GM23338 (cell line): ENCODE data around the gene MEF2A. TPM values are rescaled to one million over a fixed set of nuclear protein-coding genes. Genes with fewer than 3 reads are reported as not detected.

Source experiments
- ATAC-seq: fragments of 200-7000 bp; cut with Tn5 transposase; 3 replicates; pipeline ENCODE4 v1.9.1; 2020
- DNase-seq: peaks from one replicate; pipeline ENCODE4 v3.0.0-alpha.2; 2015; ENCODE audit warnings: low spot score
- H2AFZ ChIP-seq: fragments of 200-600 bp; sonication (generic); 2 replicates; pipeline ENCODE4 v1.8.0; 2016; ENCODE audit warnings: antibody characterized with exemption, mild to moderate bottlenecking, moderate library complexity
- H3F3A ChIP-seq: fragments of 200-600 bp; sonication (generic); replicated peaks from 2 replicates; pipeline ENCODE4 v1.8.0; 2017; ENCODE audit warnings: antibody characterized with exemption, mixed run types, low read depth
- H3K27ac ChIP-seq: fragments of 200-600 bp; sonication (generic); 2 replicates; pipeline ENCODE4 v1.6.1; 2016; ENCODE audit warnings: low read depth
- H3K27me3 ChIP-seq: fragments of 200-600 bp; sonication (generic); 2 replicates; pipeline ENCODE4 v1.8.0; 2016; ENCODE audit warnings: mild to moderate bottlenecking, mixed run types, moderate library complexity; ENCODE audit not compliant: insufficient read depth
- H3K36me3 ChIP-seq: fragments of 200-600 bp; sonication (generic); 2 replicates; pipeline ENCODE4 v1.8.0; 2016; ENCODE audit warnings: mild to moderate bottlenecking; ENCODE audit not compliant: insufficient read depth
- H3K4me1 ChIP-seq: fragments of 200-600 bp; sonication (generic); 2 replicates; pipeline ENCODE4 v1.8.0; 2016; ENCODE audit warnings: mild to moderate bottlenecking, moderate library complexity; ENCODE audit not compliant: insufficient read depth
- H3K4me2 ChIP-seq: fragments of 200-600 bp; sonication (generic); 2 replicates; pipeline ENCODE4 v1.7.1; 2017; ENCODE audit warnings: mixed run types
- H3K4me3 ChIP-seq: fragments of 200-600 bp; sonication (generic); 2 replicates; pipeline ENCODE4 v1.6.1; 2016; ENCODE audit warnings: mixed run types
- H3K79me2 ChIP-seq: fragments of 200-600 bp; sonication (generic); replicated peaks from 2 replicates; pipeline ENCODE4 v1.8.0; 2017; ENCODE audit warnings: mild to moderate bottlenecking; ENCODE audit not compliant: insufficient read depth
- H3K9me2 ChIP-seq: fragments of 200-600 bp; sonication (generic); 2 replicates; pipeline ENCODE4 v1.8.0; 2017; ENCODE audit not compliant: insufficient read depth
- H4K20me1 ChIP-seq: fragments of 200-600 bp; sonication (generic); replicated peaks from 2 replicates; pipeline ENCODE4 v1.8.0; 2017; ENCODE audit warnings: mild to moderate bottlenecking; ENCODE audit not compliant: insufficient read depth
- H3K27ac Mint-ChIP-seq: 2 replicates; pipeline ENCODE4 v1.8.0; 2020; ENCODE audit warnings: inconsistent platforms, mild to moderate bottlenecking, moderate library complexity, mixed read lengths
- H3K27me3 Mint-ChIP-seq: 3 replicates; pipeline ENCODE4 v1.8.0; 2022; ENCODE audit warnings: low read depth, mild to moderate bottlenecking, moderate library complexity, mixed read lengths, inconsistent platforms; ENCODE audit not compliant: insufficient read depth, poor library complexity
- H3K36me3 Mint-ChIP-seq: 3 replicates; pipeline ENCODE4 v1.8.0; 2021; ENCODE audit warnings: low read depth, mild to moderate bottlenecking, inconsistent platforms, moderate library complexity, mixed read lengths
- H3K4me1 Mint-ChIP-seq: 3 replicates; pipeline ENCODE4 v1.8.0; 2020; ENCODE audit warnings: mild to moderate bottlenecking, inconsistent platforms, mixed read lengths
- H3K4me3 Mint-ChIP-seq: 3 replicates; pipeline ENCODE4 v1.8.0; 2021; ENCODE audit warnings: moderate library complexity, mild to moderate bottlenecking, inconsistent platforms, mixed read lengths
- H3K9me3 Mint-ChIP-seq: 3 replicates; pipeline ENCODE4 v1.8.0; 2020; ENCODE audit warnings: moderate library complexity, mild to moderate bottlenecking, inconsistent platforms, mixed read lengths
- CREB1 ChIP-seq: fragments of 250-450 bp; sonication (Bioruptor Pico); IDR thresholded peaks from 2 replicates; pipeline ENCODE4 v1.5.0; 2020; ENCODE audit warnings: low read depth, mild to moderate bottlenecking, moderate library complexity
- CTCF ChIP-seq, 2 experiments: fragments of 200-600 bp in 1 of 2; sonication (generic) in 1 of 2; conservative IDR thresholded peaks; 2 replicates each; pipeline versions ENCODE4 v1.5.1 to v1.6.1; 2016 to 2017; ENCODE audit warnings: antibody characterized with exemption in 2 of 2, low read depth in 2 of 2, mild to moderate bottlenecking in 2 of 2, moderate library complexity in 1 of 2
- EZH2 ChIP-seq: fragments of 200-600 bp; sonication (generic); IDR thresholded peaks from one replicate; pipeline ENCODE4 v1.8.0; 2017; ENCODE audit warnings: antibody characterized with exemption, mild to moderate bottlenecking, low read depth; ENCODE audit not compliant: unreplicated experiment
- EZH2phosphoT487 ChIP-seq: fragments of 200-600 bp; sonication (generic); IDR thresholded peaks from one replicate; pipeline ENCODE4 v1.8.1; 2018; ENCODE audit warnings: antibody characterized with exemption; ENCODE audit not compliant: unreplicated experiment
- JUNB ChIP-seq: IDR thresholded peaks from one replicate; pipeline ENCODE4 v1.6.1; 2016; ENCODE audit warnings: antibody characterized with exemption; ENCODE audit not compliant: unreplicated experiment
- NANOG ChIP-seq: IDR thresholded peaks from 2 replicates; pipeline ENCODE4 v1.6.1; 2016; ENCODE audit warnings: antibody characterized with exemption, borderline replicate concordance
- POLR2AphosphoS5 ChIP-seq: IDR thresholded peaks from 2 replicates; pipeline ENCODE4 v1.6.1; 2016; ENCODE audit warnings: antibody characterized with exemption, low read depth
- REST ChIP-seq: IDR thresholded peaks from one replicate; pipeline ENCODE4 v1.6.1; 2018; ENCODE audit warnings: antibody characterized with exemption; ENCODE audit not compliant: unreplicated experiment
- STAT1 ChIP-seq: IDR thresholded peaks from one replicate; pipeline ENCODE4 v1.6.1; 2016; ENCODE audit warnings: antibody characterized with exemption; ENCODE audit not compliant: unreplicated experiment
- ZNF114 ChIP-seq: fragments of 250-450 bp; sonication (Bioruptor Pico); IDR thresholded peaks from 2 replicates; pipeline ENCODE4 v1.5.0; 2020; ENCODE audit warnings: mild to moderate bottlenecking, moderate library complexity
- ZNF331 ChIP-seq: fragments of 250-450 bp; sonication (Bioruptor Pico); IDR thresholded peaks from 2 replicates; pipeline ENCODE4 v1.5.0; 2020; ENCODE audit warnings: low read depth, mild to moderate bottlenecking, moderate library complexity
- polyA plus RNA-seq: library from polyadenylated mRNA; unstranded; fragments of >200 nt; fragmentation: Nextera tagmentation; extraction: Ambion mirVana; gene quantifications from 2 replicates; pipeline ENCODE4 v1.2.1, GENCODE V29; 2016
- total RNA-seq: library from RNA; depleted of rRNA; stranded (reverse); fragments of >200 nt; shearing (Covaris generic); gene quantifications from 2 replicates; pipeline ENCODE4 v1.2.3, GENCODE V29; 2014
- TF ChIP-seq, protein P1 (sequence below): IDR thresholded peaks from 2 replicates; pipeline ENCODE4 v1.6.1; 2016; ENCODE audit warnings: antibody characterized with exemption

The MEF2A gene
- total and polyA plus RNA-seq, 2 experiments from 2014 or later, result 20.3 to 42.3 TPM

DNA sequence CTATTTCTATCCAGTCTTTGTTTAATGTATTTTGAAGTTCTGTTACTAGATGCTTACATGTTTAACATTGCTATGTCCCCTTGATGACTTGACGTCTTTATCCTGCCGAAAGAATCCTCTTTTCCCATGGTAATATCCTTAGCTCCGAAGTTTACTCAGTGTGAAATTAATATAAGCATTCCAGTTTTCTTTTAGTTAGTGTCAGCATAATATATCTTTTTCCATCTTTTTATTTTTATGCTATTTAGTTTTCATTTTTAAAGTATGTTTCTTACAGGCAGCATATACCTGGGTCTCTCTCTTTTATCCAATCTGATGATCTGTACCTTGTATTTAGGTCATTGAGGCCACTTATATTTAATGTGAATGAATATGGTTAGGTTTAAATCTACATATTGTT lies 39.1 kb upstream of the MEF2A start:
- no peaks in the 10 kb centered on the region for H4K20me1 ChIP-seq
- no peak overlapping the region for H3K4me2 ChIP-seq
- H3K79me2 ChIP-seq, result no peaks in the 10 kb centered on the region
- ATAC-seq (no peak), DNase-seq (no peak)
- H3F3A ChIP-seq, result no peaks in the 10 kb centered on the region
- no peaks in the 10 kb centered on the region for H3K36me3 Mint-ChIP-seq
- H3K4me1 ChIP-seq, result no peaks in the 10 kb centered on the region
- no peak overlapping the region for H3K4me3 Mint-ChIP-seq
- no peak overlapping the region for H3K4me3 ChIP-seq
- H3K27me3 ChIP-seq, result no peaks in the 10 kb centered on the region
- no peaks in the 10 kb centered on the region for H3K27me3 Mint-ChIP-seq
- no peak overlapping the region for H3K27ac Mint-ChIP-seq
- H3K27ac ChIP-seq, result no peak overlapping the region
- no peak for TF ChIP-seq JUNB
- no peak for TF ChIP-seq EZH2phosphoT487
- no peak for TF ChIP-seq ZNF114 (CRISPR knock-in tag)
- TF ChIP-seq, protein P1, sequence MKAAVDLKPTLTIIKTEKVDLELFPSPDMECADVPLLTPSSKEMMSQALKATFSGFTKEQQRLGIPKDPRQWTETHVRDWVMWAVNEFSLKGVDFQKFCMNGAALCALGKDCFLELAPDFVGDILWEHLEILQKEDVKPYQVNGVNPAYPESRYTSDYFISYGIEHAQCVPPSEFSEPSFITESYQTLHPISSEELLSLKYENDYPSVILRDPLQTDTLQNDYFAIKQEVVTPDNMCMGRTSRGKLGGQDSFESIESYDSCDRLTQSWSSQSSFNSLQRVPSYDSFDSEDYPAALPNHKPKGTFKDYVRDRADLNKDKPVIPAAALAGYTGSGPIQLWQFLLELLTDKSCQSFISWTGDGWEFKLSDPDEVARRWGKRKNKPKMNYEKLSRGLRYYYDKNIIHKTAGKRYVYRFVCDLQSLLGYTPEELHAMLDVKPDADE, result no peak
- TF ChIP-seq NANOG, result no peak
- TF ChIP-seq CREB1, result no peak
- no peaks in the 10 kb centered on the region for H3K36me3 ChIP-seq
- no peak overlapping the region for H2AFZ ChIP-seq
- H3K9me3 Mint-ChIP-seq, result no peaks in the 10 kb centered on the region
- no peaks in the 10 kb centered on the region for H3K9me2 ChIP-seq
- no peaks in the 10 kb centered on the region for H3K4me1 Mint-ChIP-seq

GRCh38 chr15:99536422-99537040 lies 29.3 kb upstream of the MEF2A start:
- Mint-ChIP-seq H3K27ac (no peak overlapping the region), H3K4me1 (no peaks in the 10 kb centered on the region), H3K9me3 (no peaks in the 10 kb centered on the region), H3K4me3 (no peak overlapping the region), H3K27me3 (no peaks in the 10 kb centered on the region), H3K36me3 (no peaks in the 10 kb centered on the region)
- Histone ChIP-seq H4K20me1 (no peaks in the 10 kb centered on the region), H3F3A (no peaks in the 10 kb centered on the region), H3K27me3 (no peaks in the 10 kb centered on the region), H3K79me2 (no peaks in the 10 kb centered on the region), H3K27ac (no peak overlapping the region), H3K4me2 (no peak overlapping the region), H3K9me2 (0 out of 2 replicates have a peak, but pooled peaks cover 4% of the 10 kb centered on the region), H3K36me3 (no peaks in the 10 kb centered on the region), H2AFZ (no peak overlapping the region), H3K4me1 (no peaks in the 10 kb centered on the region), H3K4me3 (no peak overlapping the region)
- TF ChIP-seq POLR2AphosphoS5 (no peak), EZH2phosphoT487 (no peak), ZNF331 (CRISPR knock-in tag) (no peak), STAT1 (no peak), JUNB (no peak), EZH2 (no peak), CTCF (conservative IDR thresholded peaks at IDR 0.05; ENCODE audit: low read depth in 2 of 2) (no peak), REST (no peak)
- no peak for ATAC-seq
- no peak for DNase-seq
